GM23338 (cell line): ENCODE results near the gene EPAS1. TPM values are rescaled to one million over a fixed set of nuclear protein-coding genes. Genes with fewer than 3 reads are reported as not detected.

Experiments used
- ATAC-seq: fragments of 200-7000 bp; cut with Tn5 transposase; 3 replicates; pipeline ENCODE4 v1.9.1; 2020
- DNase-seq: peaks from one replicate; pipeline ENCODE4 v3.0.0-alpha.2; 2015; ENCODE audit warnings: low spot score
- H2AFZ ChIP-seq: fragments of 200-600 bp; sonication (generic); 2 replicates; pipeline ENCODE4 v1.8.0; 2016; ENCODE audit warnings: antibody characterized with exemption, mild to moderate bottlenecking, moderate library complexity
- H3F3A ChIP-seq: fragments of 200-600 bp; sonication (generic); replicated peaks from 2 replicates; pipeline ENCODE4 v1.8.0; 2017; ENCODE audit warnings: antibody characterized with exemption, mixed run types, low read depth
- H3K27ac ChIP-seq: fragments of 200-600 bp; sonication (generic); 2 replicates; pipeline ENCODE4 v1.6.1; 2016; ENCODE audit warnings: low read depth
- H3K27me3 ChIP-seq: fragments of 200-600 bp; sonication (generic); 2 replicates; pipeline ENCODE4 v1.8.0; 2016; ENCODE audit warnings: mild to moderate bottlenecking, mixed run types, moderate library complexity; ENCODE audit not compliant: insufficient read depth
- H3K36me3 ChIP-seq: fragments of 200-600 bp; sonication (generic); 2 replicates; pipeline ENCODE4 v1.8.0; 2016; ENCODE audit warnings: mild to moderate bottlenecking; ENCODE audit not compliant: insufficient read depth
- H3K4me1 ChIP-seq: fragments of 200-600 bp; sonication (generic); 2 replicates; pipeline ENCODE4 v1.8.0; 2016; ENCODE audit warnings: mild to moderate bottlenecking, moderate library complexity; ENCODE audit not compliant: insufficient read depth
- H3K4me2 ChIP-seq: fragments of 200-600 bp; sonication (generic); 2 replicates; pipeline ENCODE4 v1.7.1; 2017; ENCODE audit warnings: mixed run types
- H3K4me3 ChIP-seq: fragments of 200-600 bp; sonication (generic); 2 replicates; pipeline ENCODE4 v1.6.1; 2016; ENCODE audit warnings: mixed run types
- H3K79me2 ChIP-seq: fragments of 200-600 bp; sonication (generic); replicated peaks from 2 replicates; pipeline ENCODE4 v1.8.0; 2017; ENCODE audit warnings: mild to moderate bottlenecking; ENCODE audit not compliant: insufficient read depth
- H3K9me2 ChIP-seq: fragments of 200-600 bp; sonication (generic); 2 replicates; pipeline ENCODE4 v1.8.0; 2017; ENCODE audit not compliant: insufficient read depth
- H4K20me1 ChIP-seq: fragments of 200-600 bp; sonication (generic); replicated peaks from 2 replicates; pipeline ENCODE4 v1.8.0; 2017; ENCODE audit warnings: mild to moderate bottlenecking; ENCODE audit not compliant: insufficient read depth
- H3K27ac Mint-ChIP-seq: 2 replicates; pipeline ENCODE4 v1.8.0; 2020; ENCODE audit warnings: inconsistent platforms, mild to moderate bottlenecking, moderate library complexity, mixed read lengths
- H3K27me3 Mint-ChIP-seq: 3 replicates; pipeline ENCODE4 v1.8.0; 2022; ENCODE audit warnings: low read depth, mild to moderate bottlenecking, moderate library complexity, mixed read lengths, inconsistent platforms; ENCODE audit not compliant: insufficient read depth, poor library complexity
- H3K36me3 Mint-ChIP-seq: 3 replicates; pipeline ENCODE4 v1.8.0; 2021; ENCODE audit warnings: low read depth, mild to moderate bottlenecking, inconsistent platforms, moderate library complexity, mixed read lengths
- H3K4me1 Mint-ChIP-seq: 3 replicates; pipeline ENCODE4 v1.8.0; 2020; ENCODE audit warnings: mild to moderate bottlenecking, inconsistent platforms, mixed read lengths
- H3K4me3 Mint-ChIP-seq: 3 replicates; pipeline ENCODE4 v1.8.0; 2021; ENCODE audit warnings: moderate library complexity, mild to moderate bottlenecking, inconsistent platforms, mixed read lengths
- H3K9me3 Mint-ChIP-seq: 3 replicates; pipeline ENCODE4 v1.8.0; 2020; ENCODE audit warnings: moderate library complexity, mild to moderate bottlenecking, inconsistent platforms, mixed read lengths
- CREB1 ChIP-seq: fragments of 250-450 bp; sonication (Bioruptor Pico); IDR thresholded peaks from 2 replicates; pipeline ENCODE4 v1.5.0; 2020; ENCODE audit warnings: low read depth, mild to moderate bottlenecking, moderate library complexity
- CTCF ChIP-seq, 2 experiments: fragments of 200-600 bp in 1 of 2; sonication (generic) in 1 of 2; conservative IDR thresholded peaks; 2 replicates each; pipeline versions ENCODE4 v1.5.1 to v1.6.1; 2016 to 2017; ENCODE audit warnings: antibody characterized with exemption in 2 of 2, low read depth in 2 of 2, mild to moderate bottlenecking in 2 of 2, moderate library complexity in 1 of 2
- ETS1 ChIP-seq: IDR thresholded peaks from 2 replicates; pipeline ENCODE4 v1.6.1; 2016; ENCODE audit warnings: antibody characterized with exemption
- EZH2 ChIP-seq: fragments of 200-600 bp; sonication (generic); IDR thresholded peaks from one replicate; pipeline ENCODE4 v1.8.0; 2017; ENCODE audit warnings: antibody characterized with exemption, mild to moderate bottlenecking, low read depth; ENCODE audit not compliant: unreplicated experiment
- EZH2phosphoT487 ChIP-seq: fragments of 200-600 bp; sonication (generic); IDR thresholded peaks from one replicate; pipeline ENCODE4 v1.8.1; 2018; ENCODE audit warnings: antibody characterized with exemption; ENCODE audit not compliant: unreplicated experiment
- JUNB ChIP-seq: IDR thresholded peaks from one replicate; pipeline ENCODE4 v1.6.1; 2016; ENCODE audit warnings: antibody characterized with exemption; ENCODE audit not compliant: unreplicated experiment
- NANOG ChIP-seq: IDR thresholded peaks from 2 replicates; pipeline ENCODE4 v1.6.1; 2016; ENCODE audit warnings: antibody characterized with exemption, borderline replicate concordance
- POLR2AphosphoS5 ChIP-seq: IDR thresholded peaks from 2 replicates; pipeline ENCODE4 v1.6.1; 2016; ENCODE audit warnings: antibody characterized with exemption, low read depth
- REST ChIP-seq: IDR thresholded peaks from one replicate; pipeline ENCODE4 v1.6.1; 2018; ENCODE audit warnings: antibody characterized with exemption; ENCODE audit not compliant: unreplicated experiment
- STAT1 ChIP-seq: IDR thresholded peaks from one replicate; pipeline ENCODE4 v1.6.1; 2016; ENCODE audit warnings: antibody characterized with exemption; ENCODE audit not compliant: unreplicated experiment
- ZNF114 ChIP-seq: fragments of 250-450 bp; sonication (Bioruptor Pico); IDR thresholded peaks from 2 replicates; pipeline ENCODE4 v1.5.0; 2020; ENCODE audit warnings: mild to moderate bottlenecking, moderate library complexity
- ZNF331 ChIP-seq: fragments of 250-450 bp; sonication (Bioruptor Pico); IDR thresholded peaks from 2 replicates; pipeline ENCODE4 v1.5.0; 2020; ENCODE audit warnings: low read depth, mild to moderate bottlenecking, moderate library complexity
- ZNF462 ChIP-seq: fragments of 250-450 bp; sonication (Bioruptor Pico); IDR thresholded peaks from 2 replicates; pipeline ENCODE4 v1.5.0; 2020; ENCODE audit warnings: mild to moderate bottlenecking, moderate library complexity
- polyA plus RNA-seq: library from polyadenylated mRNA; unstranded; fragments of >200 nt; fragmentation: Nextera tagmentation; extraction: Ambion mirVana; gene quantifications from 2 replicates; pipeline ENCODE4 v1.2.1, GENCODE V29; 2016
- total RNA-seq: library from RNA; depleted of rRNA; stranded (reverse); fragments of >200 nt; shearing (Covaris generic); gene quantifications from 2 replicates; pipeline ENCODE4 v1.2.3, GENCODE V29; 2014

The EPAS1 gene
- total and polyA plus RNA-seq, 2 experiments from 2014 or later, result 0.68 to 5.4 TPM

DNA sequence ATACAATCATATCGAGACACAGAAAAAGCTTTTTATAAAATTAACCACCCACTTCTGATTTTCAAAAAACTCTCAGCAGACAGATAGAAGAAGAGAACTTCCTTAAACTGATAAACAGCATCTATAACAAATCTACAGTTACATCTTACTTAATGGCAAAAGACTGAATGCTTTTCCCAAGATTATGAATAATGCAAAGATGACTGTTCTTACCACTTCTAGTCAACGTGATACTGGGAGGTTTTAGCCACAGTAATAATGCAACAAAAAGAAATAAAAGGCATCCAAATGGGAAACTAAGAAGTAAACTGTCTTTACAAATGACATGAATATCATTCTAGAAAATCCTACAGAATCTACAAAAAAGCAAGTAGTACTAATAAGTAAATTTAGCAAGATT is 124.2 kb downstream of the EPAS1 start:
- Histone ChIP-seq H2AFZ (no peak overlapping the region), H3K4me1 (no peaks in the 10 kb centered on the region), H4K20me1 (no peaks in the 10 kb centered on the region), H3K4me2 (no peak overlapping the region), H3F3A (no peaks in the 10 kb centered on the region), H3K4me3 (no peak overlapping the region), H3K27ac (no peak overlapping the region), H3K36me3 (no peaks in the 10 kb centered on the region), H3K9me2 (no peaks in the 10 kb centered on the region), H3K27me3 (no peaks in the 10 kb centered on the region), H3K79me2 (no peaks in the 10 kb centered on the region)
- Mint-ChIP-seq H3K4me1 (no peaks in the 10 kb centered on the region), H3K27ac (no peak overlapping the region), H3K9me3 (peaks cover 36% of the 10 kb centered on the region), H3K36me3 (peaks cover 17% of the 10 kb centered on the region), H3K4me3 (no peak overlapping the region), H3K27me3 (no peaks in the 10 kb centered on the region)
- TF ChIP-seq CTCF (conservative IDR thresholded peaks at IDR 0.05; ENCODE audit: low read depth in 2 of 2) (no peak), CREB1 (CRISPR knock-in tag) (no peak), ZNF462 (no peak), ZNF331 (CRISPR knock-in tag) (no peak), NANOG (no peak), POLR2AphosphoS5 (no peak), REST (no peak), ZNF114 (CRISPR knock-in tag) (no peak), STAT1 (no peak), JUNB (no peak), ETS1 (no peak), EZH2phosphoT487 (no peak), EZH2 (no peak)
- ATAC-seq, result no peak
- DNase-seq, result no peak
